ENCODE data around the gene BEND3. TPM values are rescaled to one million over a fixed set of nuclear protein-coding genes. Genes with fewer than 3 reads are reported as not detected.
"Not testable (repeated sequence)": the region's sequence is repeated elsewhere in the genome, so short reads cannot be mapped to it uniquely, and the experiment has no call there.

BEND3 gene
- polyA plus RNA-seq, 10 donors = 2.6 to 3.5 (median 3.0) TPM

- DNase-seq = no peak
Observed at GRCh38 chr6:107122748-107123147, 7.4 kb upstream of the BEND3 start.

DNA sequence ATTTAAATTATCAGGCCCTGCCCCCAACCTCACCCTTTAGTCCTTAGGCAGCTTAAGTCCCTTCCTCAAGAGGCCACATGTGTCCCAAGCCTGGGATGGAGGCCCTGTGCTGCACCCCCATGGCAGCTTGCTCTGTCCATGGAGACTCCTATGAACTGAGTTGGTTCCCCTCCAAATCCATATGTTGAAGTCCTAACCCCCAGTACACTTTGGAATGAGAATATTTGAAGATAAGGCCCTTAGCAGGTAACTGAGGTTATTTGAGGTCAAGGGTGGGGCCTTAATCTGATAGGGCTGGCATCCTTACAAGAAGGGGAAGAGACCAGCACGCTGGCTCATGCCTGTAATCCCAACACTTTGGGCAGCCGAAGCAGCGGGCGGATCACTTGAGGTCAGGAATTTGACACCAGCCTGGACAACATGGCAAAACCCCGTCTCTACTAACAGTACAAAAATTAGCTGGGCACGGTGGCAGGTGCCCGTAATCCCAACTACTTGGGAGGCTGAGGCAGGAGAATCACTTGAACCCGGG is 6.7 kb upstream of the BEND3 start:
- DNase-seq = no peak

DNA sequence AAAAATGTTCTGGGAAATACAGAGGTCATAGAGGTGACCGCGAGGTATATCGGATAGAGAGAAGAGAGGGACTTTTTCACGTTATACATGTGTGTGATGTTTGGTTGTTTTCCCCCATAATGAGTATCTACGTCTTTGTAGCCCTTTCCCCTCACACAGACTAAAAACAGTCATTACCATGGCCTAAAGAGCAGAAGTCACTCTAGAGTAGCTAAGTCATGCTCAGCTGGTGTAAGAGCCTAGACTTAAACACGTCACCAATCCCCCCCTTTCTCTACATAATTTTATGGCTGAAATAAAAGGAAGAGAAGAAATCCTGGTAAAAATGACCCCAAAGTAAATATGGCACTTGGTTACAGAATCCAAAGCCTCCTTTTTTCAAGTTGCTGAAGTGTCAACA is 6.0 kb upstream of the BEND3 start:
- no peak for DNase-seq

DNA sequence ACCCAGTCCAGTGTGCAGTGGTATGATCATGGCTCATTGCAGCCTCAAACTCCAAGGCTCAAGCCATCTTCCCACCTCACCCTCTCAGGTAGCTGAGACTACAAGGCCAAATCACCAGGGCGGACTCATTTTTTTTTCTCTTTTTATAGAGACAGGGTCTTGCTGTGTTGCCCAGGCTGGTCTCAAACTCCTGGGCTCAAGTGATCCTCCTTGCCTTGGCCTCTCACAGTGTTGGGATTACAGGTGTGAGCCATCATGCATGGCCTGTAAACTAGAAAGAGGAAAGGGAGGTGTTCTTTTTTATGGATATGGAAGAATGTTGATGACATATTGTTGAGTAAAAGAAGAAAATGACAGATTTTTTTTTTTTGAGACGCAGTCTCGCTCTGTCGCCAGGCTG is 5.1 kb upstream of the BEND3 start:
- DNase-seq = no peak

GRCh38 chr6:107118976-107119375 is 3.7 kb upstream of the BEND3 start:
- DNase-seq = no peak

- DNase-seq = not testable (repeated sequence)
Observed at GRCh38 chr6:107118540-107118939, 3.2 kb upstream of the BEND3 start.

- DNase-seq = no peak
Observed at GRCh38 chr6:107116931-107117330, 1.6 kb upstream of the BEND3 start.

- DNase-seq = peak in 2 of 3 donors; percentile 22 to 51
Observed at GRCh38 chr6:107116328-107116892, 1.1 kb upstream of the BEND3 start.

DNA sequence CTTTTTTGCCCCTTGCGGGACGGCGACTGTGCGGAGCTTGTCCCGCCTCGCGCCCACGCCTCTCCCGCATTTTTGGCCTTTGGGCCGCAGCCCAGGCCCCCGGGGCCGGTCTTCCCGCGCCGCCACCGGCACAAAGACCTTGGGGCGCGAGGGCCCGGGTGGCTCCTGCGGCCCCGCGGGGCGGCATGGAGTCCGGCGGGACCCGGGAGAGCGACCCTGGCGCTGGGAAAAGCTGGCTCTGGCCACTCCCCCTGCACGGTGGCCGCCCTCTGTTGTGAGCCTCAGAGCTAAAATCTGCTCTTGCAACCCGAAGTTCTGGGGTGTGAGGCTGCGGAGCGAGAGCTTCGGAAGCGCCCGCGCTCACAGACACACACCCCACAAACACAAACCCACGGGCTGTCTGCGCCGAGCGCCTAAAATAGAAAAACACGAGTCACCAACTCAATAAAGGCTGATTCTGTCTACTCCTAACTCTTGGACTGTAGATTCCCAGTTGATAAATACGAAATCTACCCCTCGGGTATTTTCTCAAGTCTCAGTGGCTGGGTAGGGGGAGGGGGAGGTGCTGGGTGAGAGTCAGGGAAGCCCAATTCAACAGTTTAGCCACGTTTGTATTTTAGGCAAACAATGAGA is 496 bp upstream of the BEND3 start:
- peak in 2 of 3 donors; percentile 41 to 77 for DNase-seq

GRCh38 chr6:107114213-107114925 is 946 bp downstream of the BEND3 start:
- DNase-seq = peak; percentile 84 to 94 (median 90)

- DNase-seq = no peak
Observed at GRCh38 chr6:107110200-107110599, 5.1 kb downstream of the BEND3 start.

DNA sequence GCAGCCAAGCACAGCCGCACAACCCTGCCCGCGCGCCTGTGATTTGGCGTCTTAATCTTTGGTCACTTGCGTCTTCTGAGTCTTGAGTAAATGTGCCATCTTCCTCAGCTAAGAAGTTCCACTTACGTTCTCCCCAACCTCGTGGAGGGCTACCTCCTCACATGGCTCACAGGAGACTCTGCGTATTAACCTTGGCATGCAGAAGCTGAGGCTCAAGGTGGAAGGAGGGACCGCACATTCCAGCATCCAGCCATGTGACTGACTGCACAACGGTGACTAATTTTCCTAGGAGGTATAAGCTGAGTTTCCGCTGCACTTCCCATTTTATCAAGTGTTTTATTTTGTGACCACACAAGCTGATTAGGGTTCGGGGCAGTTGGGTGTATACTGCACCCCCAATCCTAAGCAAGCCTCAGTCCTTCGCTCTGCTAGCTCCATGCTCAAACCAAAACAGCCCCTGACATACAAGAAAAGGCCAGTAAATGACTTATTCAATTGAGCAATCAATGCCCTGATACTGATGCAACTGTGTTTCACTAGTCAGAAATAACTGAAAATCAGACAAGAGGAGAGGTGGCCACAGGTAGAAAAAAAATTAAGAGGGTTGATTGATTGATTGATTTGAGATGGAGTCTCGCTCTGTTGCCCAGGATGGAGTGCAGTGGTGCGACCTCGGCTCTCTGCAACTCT is 7.0 kb downstream of the BEND3 start:
- no peak for DNase-seq

DNA sequence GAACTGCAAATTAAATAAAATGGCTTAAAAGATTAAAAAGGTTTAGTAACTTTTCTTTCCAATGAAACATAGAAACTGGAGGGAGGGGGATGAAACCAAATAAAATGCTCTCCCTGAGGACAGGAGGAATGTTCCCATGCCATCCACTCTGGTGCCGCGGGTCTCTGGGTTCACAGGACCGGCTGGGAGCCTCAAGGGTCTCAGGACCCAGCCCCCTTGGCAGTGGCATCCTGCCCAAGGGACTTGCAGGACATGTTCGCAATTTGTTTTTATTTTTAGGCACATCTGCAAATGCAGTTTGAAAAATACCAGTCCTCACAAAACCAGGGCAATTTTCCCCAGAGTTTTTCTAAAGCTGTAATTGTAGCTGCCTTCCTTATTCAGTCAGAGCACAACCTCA is 7.5 kb downstream of the BEND3 start:
- DNase-seq = no peak

DNA sequence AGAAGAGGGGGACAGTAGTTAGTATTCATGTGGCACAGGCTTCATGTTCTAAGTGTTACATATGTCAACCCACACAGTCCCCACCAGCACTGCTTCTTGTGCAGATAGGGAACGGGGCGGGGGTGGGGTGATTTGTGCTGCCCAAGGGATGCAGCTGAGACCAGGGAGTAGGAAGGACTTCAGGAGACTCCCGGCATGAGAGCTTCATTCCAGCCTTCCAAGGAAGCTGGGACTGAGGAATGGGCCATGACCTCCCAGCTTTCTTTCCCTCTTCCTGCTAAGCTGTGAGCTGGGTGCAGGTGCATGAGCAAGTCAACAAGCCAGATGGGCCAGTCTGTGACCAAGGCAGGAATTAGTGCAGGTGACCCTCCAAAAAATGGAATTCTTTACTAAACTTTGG is 9.2 kb downstream of the BEND3 start:
- no peak for DNase-seq

DNA sequence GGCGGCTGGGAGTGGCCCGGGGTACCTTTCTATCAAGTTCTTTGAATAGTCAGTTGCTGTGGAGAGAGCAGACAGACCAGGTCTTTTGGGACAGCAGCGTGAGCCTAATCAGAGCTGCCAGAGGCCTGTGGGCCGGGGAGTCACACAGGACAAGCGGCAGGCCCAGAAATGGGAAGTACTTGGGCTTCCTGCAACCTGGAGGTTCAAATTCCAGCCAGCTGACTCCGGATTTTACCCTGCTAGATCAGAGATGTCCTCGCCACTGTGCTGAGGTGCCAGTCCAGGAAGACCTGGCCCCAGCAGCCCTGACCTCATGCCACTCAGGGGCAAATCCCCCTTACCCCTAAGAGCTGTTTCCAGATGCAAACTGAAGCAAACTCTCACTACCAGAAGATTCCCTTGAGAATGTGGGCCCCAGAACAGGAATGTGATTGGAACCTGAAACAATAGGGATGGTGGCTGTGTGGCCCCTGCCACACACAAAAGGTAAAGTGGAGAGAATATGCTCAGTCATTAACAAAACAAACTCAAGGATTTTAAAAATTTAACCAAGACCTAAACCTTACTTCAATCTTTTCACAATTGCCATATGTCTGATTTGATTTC is 9.7 kb downstream of the BEND3 start:
- no peak for DNase-seq

DNA sequence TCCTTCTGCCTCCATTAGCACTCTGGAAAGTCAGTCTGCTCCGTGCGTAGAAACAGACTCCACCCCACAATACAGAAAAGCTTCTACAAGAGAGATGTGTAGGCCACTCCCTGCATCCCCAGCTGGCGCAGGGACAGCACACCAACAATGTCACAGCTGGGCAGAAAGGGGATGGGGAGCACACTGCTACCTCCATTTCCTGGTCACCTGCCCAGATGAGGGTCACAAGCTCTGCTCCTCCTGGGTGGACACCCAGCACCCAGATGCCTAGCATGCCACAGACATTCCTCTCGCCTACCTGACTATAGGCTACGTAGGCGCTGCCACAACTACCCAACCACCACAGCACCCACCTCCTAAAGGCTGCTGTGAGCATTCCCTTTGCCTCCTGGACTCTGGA is 12.2 kb downstream of the BEND3 start:
- DNase-seq = no peak

DNA sequence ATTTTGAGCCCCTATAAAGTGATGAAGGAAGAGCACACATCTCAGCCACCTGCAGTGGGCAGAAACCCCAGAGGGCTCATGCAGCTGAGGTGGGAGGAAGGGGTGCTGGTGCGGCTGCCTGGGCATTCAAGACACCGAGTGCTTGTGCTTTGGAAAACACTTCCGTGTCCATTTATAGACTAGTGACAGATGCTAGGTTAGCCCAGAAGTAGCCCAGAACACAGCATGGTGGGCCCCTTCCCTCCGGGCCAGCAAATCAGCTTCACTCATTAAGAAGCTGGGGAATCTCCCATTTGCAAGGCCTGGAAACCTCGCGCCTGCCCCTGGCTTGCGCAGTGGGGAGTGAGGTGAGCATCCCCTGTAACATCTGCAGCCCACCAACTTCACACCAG is 12.9 kb downstream of the BEND3 start:
- DNase-seq = no peak

DNA sequence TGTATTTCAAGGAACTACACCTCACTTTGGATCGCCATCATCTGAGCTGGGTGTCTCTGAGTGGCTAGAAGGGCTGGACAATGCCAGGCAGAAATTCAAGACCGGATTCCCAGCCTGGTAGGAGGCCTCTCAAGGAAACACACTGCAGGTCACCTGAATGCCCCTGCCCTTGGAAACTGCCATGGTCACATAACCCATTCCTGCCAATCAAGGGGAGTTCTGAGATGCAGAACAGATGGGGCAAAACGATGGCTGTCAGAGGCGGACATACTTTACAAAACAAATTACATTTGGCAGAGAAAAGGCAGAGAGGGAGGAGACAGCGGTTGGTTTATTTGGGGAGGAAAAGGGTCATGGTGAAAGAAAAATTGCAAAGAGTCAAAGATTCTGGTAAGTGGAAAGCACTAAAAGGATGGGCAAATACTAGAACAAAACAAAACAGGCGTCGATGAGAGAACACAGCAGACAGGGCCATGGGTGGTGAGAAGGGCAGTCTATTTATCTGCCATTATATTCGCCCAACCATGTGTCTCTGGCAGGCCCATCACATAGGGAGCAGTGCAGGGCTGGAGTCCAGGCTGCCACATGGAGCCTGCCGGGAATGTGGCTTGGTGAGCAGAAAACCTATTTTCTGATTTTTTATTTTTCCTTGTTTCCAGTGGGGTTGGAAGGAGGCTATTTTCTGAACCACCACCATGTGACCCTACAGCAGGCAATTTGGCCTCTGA is 13.5 kb downstream of the BEND3 start:
- DNase-seq = no peak

DNA sequence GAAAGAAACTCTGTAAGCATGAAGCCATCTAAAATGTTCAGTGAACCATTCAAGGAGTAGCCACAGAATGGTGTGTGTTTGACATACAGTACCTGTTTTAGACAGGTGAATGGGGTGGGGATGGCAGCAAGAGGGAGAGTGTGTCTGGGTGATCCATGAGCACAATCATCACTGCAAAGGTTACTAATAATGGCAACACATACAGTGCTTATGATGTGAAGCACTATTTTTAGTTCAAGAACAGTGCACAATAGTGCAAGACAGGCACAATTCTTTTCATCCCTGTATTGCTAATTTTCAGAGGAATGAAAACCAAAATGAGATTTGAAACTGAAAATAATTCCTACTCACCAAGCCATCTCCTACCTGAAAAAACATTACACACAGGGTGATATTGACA is 14.1 kb downstream of the BEND3 start:
- DNase-seq = no peak

- no peak for DNase-seq
Observed at GRCh38 chr6:107098436-107099307, 16.6 kb downstream of the BEND3 start.
